Body of pancreas (tissue), 4 donors: Measurements from ENCODE around the gene YJU2.

Experiments
- POLR2A ChIP-seq, 3 donors: fragments of 450-650 bp; IDR thresholded peaks; one replicate each; pipeline ENCODE4 v1.6.1; 2016; ENCODE audit warnings: antibody characterized with exemption in 3 of 3, mild to moderate bottlenecking in 2 of 3
- TF ChIP-seq, protein P1 (sequence below), 7 experiments: fragments of 450-650 bp in 4 of 7; fragments of 200-600 bp in 3 of 7; sonication (generic) in 3 of 7; IDR thresholded peaks; one replicate each; pipeline ENCODE4 v1.5.1; 2016 to 2019; ENCODE audit warnings: antibody characterized with exemption in 7 of 7

DNA sequence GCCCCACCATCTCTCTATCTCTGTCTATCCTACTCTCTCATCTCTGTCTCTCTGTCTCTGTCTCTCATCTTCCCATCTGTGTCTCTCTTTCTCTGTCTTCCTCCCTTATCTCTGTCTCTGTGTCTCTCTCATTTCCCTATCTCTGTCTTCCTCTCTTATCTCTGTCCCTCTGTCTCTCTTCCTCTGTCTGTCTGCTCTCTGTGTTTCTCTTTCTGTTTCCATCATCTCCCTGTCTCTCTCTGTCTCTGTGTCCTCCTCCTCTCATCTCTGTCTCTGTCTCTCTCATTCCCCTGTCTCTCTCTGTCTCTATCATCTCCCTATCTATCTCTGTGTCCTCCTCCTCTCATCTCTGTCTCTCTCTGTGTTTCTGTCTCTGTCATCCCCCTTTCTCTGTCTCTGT lies 19.1 kb upstream of the YJU2 start:
- TF ChIP-seq, protein P1, sequence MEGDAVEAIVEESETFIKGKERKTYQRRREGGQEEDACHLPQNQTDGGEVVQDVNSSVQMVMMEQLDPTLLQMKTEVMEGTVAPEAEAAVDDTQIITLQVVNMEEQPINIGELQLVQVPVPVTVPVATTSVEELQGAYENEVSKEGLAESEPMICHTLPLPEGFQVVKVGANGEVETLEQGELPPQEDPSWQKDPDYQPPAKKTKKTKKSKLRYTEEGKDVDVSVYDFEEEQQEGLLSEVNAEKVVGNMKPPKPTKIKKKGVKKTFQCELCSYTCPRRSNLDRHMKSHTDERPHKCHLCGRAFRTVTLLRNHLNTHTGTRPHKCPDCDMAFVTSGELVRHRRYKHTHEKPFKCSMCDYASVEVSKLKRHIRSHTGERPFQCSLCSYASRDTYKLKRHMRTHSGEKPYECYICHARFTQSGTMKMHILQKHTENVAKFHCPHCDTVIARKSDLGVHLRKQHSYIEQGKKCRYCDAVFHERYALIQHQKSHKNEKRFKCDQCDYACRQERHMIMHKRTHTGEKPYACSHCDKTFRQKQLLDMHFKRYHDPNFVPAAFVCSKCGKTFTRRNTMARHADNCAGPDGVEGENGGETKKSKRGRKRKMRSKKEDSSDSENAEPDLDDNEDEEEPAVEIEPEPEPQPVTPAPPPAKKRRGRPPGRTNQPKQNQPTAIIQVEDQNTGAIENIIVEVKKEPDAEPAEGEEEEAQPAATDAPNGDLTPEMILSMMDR (IDR thresholded peaks at IDR 0.05), result no peak
- no peak for TF ChIP-seq POLR2A (IDR thresholded peaks at IDR 0.05)
